Measurements from ENCODE around the gene NDUFA12.

The NDUFA12 gene

DNA sequence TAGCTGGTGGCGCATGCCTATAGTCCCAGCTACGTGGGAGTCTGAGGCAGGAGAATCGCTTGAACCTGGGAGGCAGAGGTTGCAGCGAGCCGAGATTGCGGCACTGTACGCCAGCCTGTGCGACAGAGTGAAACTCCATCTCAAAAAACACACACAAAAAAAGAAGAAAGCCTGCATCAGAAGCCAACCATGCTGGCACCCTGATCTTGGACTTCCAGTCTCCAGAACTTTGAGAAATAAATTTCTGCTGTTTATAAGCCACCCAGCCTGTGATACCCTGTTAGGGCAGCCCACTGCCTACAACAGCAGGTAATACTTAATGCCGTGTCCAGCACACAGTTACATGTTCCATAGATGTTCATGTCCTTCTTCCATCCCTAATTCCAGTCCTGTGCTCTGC lies 62.7 kb downstream of the NDUFA12 start:
- no peak for ATAC-seq

DNA sequence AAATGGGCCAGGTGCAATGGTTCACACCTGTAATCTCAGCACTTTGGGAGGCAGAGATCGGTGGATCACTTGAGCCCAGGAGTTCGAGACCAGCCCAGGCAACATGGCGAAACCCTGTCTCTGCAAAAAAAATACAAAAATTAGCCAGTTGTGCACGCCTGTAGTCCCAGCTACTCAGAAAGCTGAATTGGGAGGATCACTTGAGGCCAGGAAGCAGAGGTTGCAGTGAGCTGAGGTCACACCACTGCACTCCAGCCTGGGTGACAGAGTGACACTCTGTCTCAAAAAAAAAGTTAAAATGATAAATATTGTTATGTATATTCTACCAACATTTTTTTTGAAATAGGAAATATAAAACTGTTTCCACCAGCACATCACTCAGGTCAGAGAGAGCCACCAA lies 64.9 kb downstream of the NDUFA12 start:
- ATAC-seq: no peak
- no peak for DNase-seq

More for the DNA sequence above, 62.7 kb downstream of the NDUFA12 start:
- DNase-seq: no peak

DNA sequence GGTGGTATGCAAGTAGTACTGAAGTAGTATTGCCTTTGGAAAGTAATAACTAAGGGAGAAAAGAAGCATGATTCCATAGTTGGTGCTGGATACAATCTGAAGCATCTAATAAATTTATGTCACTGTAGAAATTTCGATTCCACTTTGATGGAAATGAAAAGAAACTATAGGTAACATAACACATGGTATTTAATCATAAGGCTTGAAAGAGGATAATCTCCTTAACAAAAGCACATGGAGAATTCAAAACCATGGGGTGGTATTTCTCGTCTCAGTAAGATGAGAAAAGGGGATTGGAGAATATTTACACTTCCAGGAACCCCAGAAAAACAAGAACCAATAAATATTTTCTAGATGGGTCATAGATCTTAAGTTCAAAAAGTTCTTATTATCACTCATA lies 72.7 kb downstream of the NDUFA12 start:
- ATAC-seq: no peak
- DNase-seq: no peak

DNA sequence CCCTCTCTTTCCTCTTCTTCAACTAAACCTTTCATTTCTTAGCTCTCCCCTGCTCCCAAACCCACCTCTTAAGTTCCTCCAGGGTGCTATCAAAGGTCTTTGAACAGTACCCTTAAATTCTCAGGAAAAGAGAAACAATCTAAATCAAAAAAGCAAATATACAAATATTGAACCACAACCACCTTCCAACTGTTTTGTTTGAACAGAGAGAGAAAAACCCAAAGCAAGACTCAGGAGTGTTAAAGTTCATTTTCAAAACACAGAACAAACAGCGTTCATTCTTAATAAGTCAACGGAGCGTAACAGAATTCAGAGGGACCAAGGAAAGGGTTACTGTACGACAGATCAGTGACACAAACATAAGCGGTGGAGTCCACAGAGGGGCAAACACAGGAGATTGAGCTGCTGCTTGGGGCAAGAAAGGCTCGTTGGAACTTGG lies 73.3 kb downstream of the NDUFA12 start:
- no peak for DNase-seq
- ATAC-seq: no peak

DNA sequence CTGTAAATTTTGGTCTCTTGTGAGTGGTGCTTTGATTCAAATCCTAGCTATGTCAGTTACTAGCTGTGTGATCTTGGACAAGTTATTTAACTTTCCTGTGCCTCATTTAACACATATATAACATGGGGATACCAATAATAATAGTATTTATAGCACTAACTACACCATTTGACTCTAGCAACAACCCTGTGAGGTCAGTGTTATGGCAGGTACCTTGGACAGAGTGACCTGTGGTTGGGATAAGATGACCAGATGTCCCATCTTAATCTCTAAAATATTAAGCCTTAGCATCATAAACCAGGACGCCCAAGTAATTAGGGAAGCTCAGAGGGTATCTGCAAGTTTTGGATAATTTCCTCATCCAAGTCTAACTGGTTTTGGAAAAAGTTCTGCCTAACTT lies 73.7 kb downstream of the NDUFA12 start:
- ATAC-seq (no peak), DNase-seq (no peak)

DNA sequence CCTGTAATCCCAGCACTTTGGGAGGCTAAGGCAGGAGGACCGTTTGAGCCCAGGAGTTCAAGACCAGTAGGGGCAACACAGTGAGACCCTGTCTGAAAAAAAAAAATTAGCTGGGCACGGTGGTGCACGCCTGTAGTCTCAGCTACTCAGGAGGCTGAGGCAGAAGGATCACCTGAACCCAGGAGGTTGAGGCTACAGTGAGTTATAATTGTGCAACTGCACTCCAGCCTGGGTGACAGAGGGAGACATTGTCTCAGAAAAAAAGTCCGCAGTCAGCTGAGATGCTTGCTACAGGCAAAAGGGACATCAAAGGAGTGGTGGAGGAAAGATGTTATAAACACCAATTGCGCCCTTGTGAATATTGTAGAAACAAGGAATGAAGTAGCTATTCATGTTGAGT lies 77.8 kb downstream of the NDUFA12 start:
- DNase-seq (no peak), ATAC-seq (no peak)

DNA sequence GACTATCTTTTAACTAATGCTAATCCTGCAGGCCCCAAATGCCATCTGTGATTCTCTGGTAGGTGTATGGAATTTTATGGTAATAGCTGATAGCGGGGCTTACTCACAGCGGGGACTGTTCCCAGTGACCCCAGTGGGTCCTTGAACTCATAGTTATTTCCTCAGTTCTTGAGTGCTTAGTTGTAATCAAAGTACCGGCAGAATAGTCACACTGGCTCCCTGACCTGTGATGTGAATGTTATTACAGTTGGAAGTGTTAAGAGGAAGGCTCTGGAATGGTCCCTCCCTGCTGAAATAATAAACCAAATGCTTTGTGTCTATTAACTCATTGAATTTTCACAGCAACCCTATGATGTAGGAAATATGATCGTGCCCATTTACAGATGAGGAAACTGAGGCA lies 78.3 kb downstream of the NDUFA12 start:
- no peak for DNase-seq
- no peak for ATAC-seq

DNA sequence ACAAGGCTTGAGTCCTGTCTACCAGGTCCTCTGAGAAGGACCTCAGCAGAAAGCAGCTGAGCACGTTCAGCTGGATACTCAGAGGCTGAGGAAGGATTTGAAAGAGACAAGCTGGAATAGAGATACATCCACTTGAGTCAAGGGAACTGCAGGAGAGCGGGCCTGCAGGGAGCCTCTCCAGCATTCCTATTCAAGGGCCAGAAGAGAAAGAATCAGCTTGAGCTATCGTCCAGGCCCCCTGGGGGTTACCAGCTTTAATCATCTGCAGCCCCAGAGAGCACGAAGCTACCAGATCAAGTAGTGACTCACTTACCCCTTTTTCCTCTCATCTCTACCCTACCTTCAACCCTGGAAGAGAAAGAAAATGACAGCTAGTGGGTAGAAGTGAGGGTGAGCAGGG lies 80.9 kb downstream of the NDUFA12 start:
- ATAC-seq (no peak), DNase-seq (no peak)
